Posterior vena cava (tissue), 2 donors: ENCODE measurements around the gene LYZL1. TPM values are rescaled to one million over a fixed set of nuclear protein-coding genes. Genes with fewer than 3 reads are reported as not detected.
"Not testable (repeated sequence)": the region's sequence is repeated elsewhere in the genome, so short reads cannot be mapped to it uniquely, and the experiment has no call there.

Source experiments
- DNase-seq: peaks from one replicate; pipeline ENCODE4 v3.0.0-alpha.2; 2020; ENCODE audit warnings: low spot score
- intact Hi-C, 2 donors: fragments of 100-400 bp; cut with DNase I; formaldehyde crosslinking; loops; one replicate each; pipeline versions ENCODE4 v1.14.1 to v1.14.2; 2022 to 2023
- long read RNA-seq, 2 donors: library from polyadenylated mRNA; unstranded; transcript quantifications; one replicate each; pipeline ENCODE4 v2.0.0, GENCODE V29; 2020 to 2021
- total RNA-seq, 2 donors: library from RNA; stranded (reverse); fragmentation: NEBNext Ultra II Directional; extraction: Animal tissue kit (Norgen Biotek cat#: 25700); gene quantifications; one replicate each; pipeline ENCODE4 v1.2.1, GENCODE V29; 2021
- donor health status: DM: yes; HTN: yes; CAD: no.
- donor health status: DM: yes; HTN: yes; CAD: no.

Gene LYZL1
- not detected for total RNA-seq
- long read RNA-seq, donor 1, result 0 reads
- long read RNA-seq, donor 2, result 0 reads

DNA sequence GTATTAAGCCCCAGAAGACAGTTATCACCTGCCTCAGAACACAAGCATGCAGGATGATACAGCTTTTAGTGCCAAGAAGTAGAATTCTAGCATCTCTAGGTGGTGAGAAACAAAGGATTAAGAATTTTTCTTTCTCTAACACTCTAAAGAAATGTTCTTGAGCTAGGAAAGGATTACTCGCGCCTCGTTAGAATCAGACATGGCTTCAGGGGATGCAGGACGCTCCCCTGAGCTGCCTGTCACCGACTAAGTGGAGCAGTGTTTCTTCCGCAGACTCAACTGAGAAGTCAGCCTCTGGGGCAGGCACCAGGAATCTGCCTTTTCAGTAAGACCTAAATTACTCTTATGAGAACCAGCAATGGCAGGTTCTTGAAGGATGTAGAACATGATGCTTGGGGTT is at the start of gene LYZL1:
Gene LYZL1 (plus strand): TSS at position 165 of the 400 bp plus-strand sequence. CDS start 2,798 bp downstream, outside the sequence.
- DNase-seq, intact Hi-C loops: not testable (repeated sequence)

- no peak for DNase-seq
- intact Hi-C loops, result no loop called here
Measured at GRCh38 chr10:29239569-29240472, 49.0 kb upstream of the LYZL1 start.

DNA sequence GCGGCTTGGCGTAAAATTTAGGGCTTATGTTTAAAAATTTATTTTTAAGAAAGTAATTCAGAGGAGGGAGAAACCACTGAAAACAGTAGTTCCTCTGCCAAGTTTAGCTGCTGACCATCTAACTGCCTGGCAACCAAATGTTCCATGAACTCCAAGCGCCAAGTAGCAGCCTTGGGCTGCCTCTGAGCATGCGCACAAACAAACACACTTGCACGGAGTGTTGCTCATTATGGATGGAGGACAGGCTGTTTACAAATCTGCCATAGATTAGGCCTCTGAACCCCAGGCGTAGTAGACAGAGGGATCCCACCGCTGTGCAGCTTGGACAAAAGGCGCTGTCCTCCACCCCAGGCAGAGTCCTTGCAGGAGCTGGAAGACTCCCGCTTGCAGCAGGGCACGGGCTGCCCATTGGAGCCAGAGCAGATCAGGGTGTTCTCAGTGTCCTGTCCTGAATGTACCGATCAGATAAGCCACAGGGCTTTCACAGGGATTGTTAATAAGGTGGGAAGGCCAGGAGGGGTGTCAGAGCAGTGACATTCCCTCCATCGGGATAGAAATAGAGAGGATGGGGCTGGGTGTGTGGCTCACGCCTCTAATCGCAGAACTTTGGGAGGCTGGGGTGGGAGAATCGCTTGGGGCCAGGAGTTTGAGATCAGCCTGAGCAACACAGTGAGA is 47.7 kb upstream of the LYZL1 start:
- no peak for DNase-seq
- intact Hi-C loops, result no loop called here

- no peak for DNase-seq
- intact Hi-C loops, result no loop called here
Measured at GRCh38 chr10:29241925-29242324, 46.9 kb upstream of the LYZL1 start.

DNA sequence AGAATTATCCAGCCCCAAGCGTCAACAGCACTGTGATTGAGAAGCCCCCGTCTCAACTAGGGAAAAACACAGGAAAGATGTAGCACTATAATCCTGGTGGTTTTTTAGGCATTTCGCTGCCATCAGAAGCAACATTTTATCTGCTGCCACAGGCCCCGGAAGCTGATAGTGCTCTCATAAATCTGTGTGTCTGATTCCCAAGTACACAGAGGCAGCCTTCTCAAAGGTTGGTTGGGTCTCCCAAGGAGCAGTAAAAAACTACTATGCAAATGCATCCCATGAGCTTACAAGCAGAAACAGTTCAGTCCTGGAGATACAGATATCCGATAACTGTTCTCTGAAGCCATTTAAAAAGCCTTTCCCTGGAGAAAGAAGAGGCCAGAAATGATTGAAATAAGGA is 45.8 kb upstream of the LYZL1 start:
- DNase-seq, result no peak
- intact Hi-C loops, result no loop called here

- no peak for DNase-seq
- intact Hi-C loops, result no loop called here
Measured at GRCh38 chr10:29243750-29244149, 45.1 kb upstream of the LYZL1 start.

- intact Hi-C loops, result loop anchor here in 1 of 2 donors (5.0 kb wide), 1 partner anchor 1042 kb away; no protein-coding TSS in a partner anchor
- DNase-seq, result no peak
Measured at GRCh38 chr10:29244978-29245377, 43.9 kb upstream of the LYZL1 start.

GRCh38 chr10:29245476-29245875 is 43.4 kb upstream of the LYZL1 start:
- DNase-seq, result no peak
- intact Hi-C loops, result loop anchor here in 1 of 2 donors (5.0 kb wide), 1 partner anchor 1042 kb away; no protein-coding TSS in a partner anchor

DNA sequence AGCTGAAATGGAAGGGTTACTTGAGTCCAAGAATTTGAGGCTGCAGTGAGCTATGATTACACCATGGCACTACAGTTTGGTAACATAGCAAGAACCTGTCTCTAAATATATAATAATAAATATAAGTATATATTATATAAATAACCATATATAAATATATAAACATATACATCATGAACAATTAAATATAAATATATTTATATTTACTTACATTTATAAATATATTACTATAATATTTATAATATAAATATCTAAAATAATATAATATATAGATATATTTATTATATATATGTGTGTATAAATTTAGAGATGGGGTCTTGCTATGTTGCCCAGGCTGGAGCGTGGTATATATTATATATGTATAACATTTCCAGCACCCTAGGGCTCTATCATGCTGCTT is 42.4 kb upstream of the LYZL1 start:
- intact Hi-C loops, result loop anchor here in 1 of 2 donors (5.0 kb wide), 1 partner anchor 1041 kb away; no protein-coding TSS in a partner anchor
- no peak for DNase-seq

- intact Hi-C loops, result loop anchor here in 1 of 2 donors (5.0 kb wide), 1 partner anchor 1039 kb away; no protein-coding TSS in a partner anchor
- DNase-seq, result no peak
Measured at GRCh38 chr10:29248158-29248557, 40.7 kb upstream of the LYZL1 start.

GRCh38 chr10:29249018-29249417 is 39.9 kb upstream of the LYZL1 start:
- intact Hi-C loops, result loop anchor here in 1 of 2 donors (5.0 kb wide), 1 partner anchor 1038 kb away; no protein-coding TSS in a partner anchor
- DNase-seq, result no peak

- intact Hi-C loops, result no loop called here
Measured at GRCh38 chr10:29250066-29250465, 38.8 kb upstream of the LYZL1 start.

GRCh38 chr10:29252811-29253689 is 35.8 kb upstream of the LYZL1 start:
- intact Hi-C loops, result no loop called here
- no peak for DNase-seq

More at GRCh38 chr10:29250066-29250465, 38.8 kb upstream of the LYZL1 start:
- no peak for DNase-seq

GRCh38 chr10:29253690-29254029 is 35.2 kb upstream of the LYZL1 start:
- intact Hi-C loops, result no loop called here
- no peak for DNase-seq

GRCh38 chr10:29254123-29255046 is 34.5 kb upstream of the LYZL1 start:
- intact Hi-C loops, result no loop called here
- no peak for DNase-seq

DNA sequence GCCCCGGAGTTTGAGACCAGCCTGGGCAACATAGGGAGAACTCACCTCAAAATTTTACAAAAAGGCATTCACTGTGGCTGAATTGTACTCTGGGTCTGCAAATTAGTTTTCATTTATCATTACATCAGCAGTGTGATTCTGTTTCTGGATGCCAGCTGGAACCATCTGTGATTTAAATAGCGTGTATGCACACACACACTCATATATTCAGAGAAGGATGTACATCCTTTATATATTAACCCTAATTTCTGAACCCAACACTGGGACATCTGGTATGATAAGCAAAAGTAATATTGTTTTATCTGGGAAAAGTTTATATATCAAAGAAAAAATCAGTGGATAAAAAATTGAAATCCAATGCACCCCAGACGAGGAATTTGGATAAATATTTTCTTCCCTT is 33.8 kb upstream of the LYZL1 start:
- DNase-seq, result no peak
- intact Hi-C loops, result no loop called here

- intact Hi-C loops, result no loop called here
- DNase-seq, result no peak
Measured at GRCh38 chr10:29256019-29256418, 32.9 kb upstream of the LYZL1 start.

GRCh38 chr10:29256586-29256985 is 32.3 kb upstream of the LYZL1 start:
- intact Hi-C loops, result no loop called here
- DNase-seq, result no peak
